HEK293 (cell line): Measurements from ENCODE around the gene COPZ1.

ENCODE experiments used
- CTCF ChIA-PET: fragments of 350-600 bp; formaldehyde crosslinking; extraction: SDS; loops from one replicate; lab custom pipeline; 2021; ENCODE audit warnings: antibody characterized with exemption; lab: Yijun Ruan, JAX
- POLR2A ChIA-PET: fragments of 300-600 bp; formaldehyde crosslinking; extraction: SDS; loops from one replicate; lab custom pipeline; 2020; ENCODE audit warnings: antibody characterized with exemption, inconsistent platforms; lab: Yijun Ruan, JAX
- H3K27ac ChIP-seq: fragments of 200-500 bp; sonication (Bioruptor generic); 2 replicates; pipeline ENCODE4 v1.5.1; 2014; ENCODE audit warnings: low read depth, low read length, control low read depth, inconsistent platforms; ENCODE audit errors: extremely low read depth
- H3K36me3 ChIP-seq, 2 experiments: fragments of 200-500 bp in 1 of 2; sonication (Bioruptor generic) in 1 of 2; 1 replicate in 1 of 2; 2 replicates in 1 of 2; pipeline ENCODE4 v1.5.1; 2014 to 2017; ENCODE audit warnings: inconsistent platforms in 2 of 2, low read length in 2 of 2; ENCODE audit not compliant: control insufficient read depth in 2 of 2, insufficient read depth in 1 of 2
- H3K4me1 ChIP-seq: fragments of 200-500 bp; sonication (Bioruptor generic); 2 replicates; pipeline ENCODE4 v1.5.1; 2014; ENCODE audit warnings: mild to moderate bottlenecking, low read length, inconsistent platforms; ENCODE audit not compliant: control insufficient read depth, insufficient read depth
- H3K4me3 ChIP-seq: 2 replicates; pipeline ENCODE4 v1.5.1; 2011; ENCODE audit warnings: low read depth, mild to moderate bottlenecking, control low read depth, low read length, moderate library complexity
- H3K9me3 ChIP-seq: fragments of 200-500 bp; sonication (Bioruptor generic); 2 replicates; pipeline ENCODE4 v1.5.1; 2014; ENCODE audit warnings: low read depth, low read length, inconsistent platforms; ENCODE audit not compliant: control insufficient read depth, insufficient read depth
- AEBP2 ChIP-seq: fragments of 450-650 bp; formaldehyde crosslinking; IDR thresholded peaks from 2 replicates; pipeline ENCODE4 v1.5.1; 2016; ENCODE audit warnings: missing biosample characterization, missing genetic modification characterization, borderline replicate concordance
- KLF1 ChIP-seq: fragments of 450-650 bp; formaldehyde crosslinking; IDR thresholded peaks from 2 replicates; pipeline ENCODE4 v1.5.1; 2016; ENCODE audit warnings: missing biosample characterization, missing genetic modification characterization
- KLF8 ChIP-seq: fragments of 450-650 bp; formaldehyde crosslinking; IDR thresholded peaks from 2 replicates; pipeline ENCODE4 v1.5.1; 2016; ENCODE audit warnings: missing biosample characterization, missing genetic modification characterization
- PRDM10 ChIP-seq: fragments of 450-650 bp; formaldehyde crosslinking; IDR thresholded peaks from 2 replicates; pipeline ENCODE4 v1.5.1; 2016; ENCODE audit warnings: missing biosample characterization, missing genetic modification characterization
- SCRT1 ChIP-seq: fragments of 450-650 bp; formaldehyde crosslinking; IDR thresholded peaks from 2 replicates; pipeline ENCODE4 v1.5.1; 2016; ENCODE audit warnings: missing biosample characterization, missing genetic modification characterization, borderline replicate concordance
- SCRT2 ChIP-seq: fragments of 450-650 bp; formaldehyde crosslinking; IDR thresholded peaks from 2 replicates; pipeline ENCODE4 v1.5.1; 2016; ENCODE audit warnings: missing biosample characterization, missing genetic modification characterization
- SETDB1 ChIP-seq: IDR thresholded peaks from one replicate; pipeline ENCODE4 v1.6.1; 2017; ENCODE audit warnings: mild to moderate bottlenecking, low read length, moderate library complexity, mixed read lengths; ENCODE audit not compliant: insufficient read length
- ZBTB48 ChIP-seq: fragments of 450-650 bp; formaldehyde crosslinking; IDR thresholded peaks from 2 replicates; pipeline ENCODE4 v1.5.1; 2016; ENCODE audit warnings: missing biosample characterization, missing genetic modification characterization
- ZBTB8A ChIP-seq: fragments of 450-650 bp; formaldehyde crosslinking; IDR thresholded peaks from 2 replicates; pipeline ENCODE4 v1.5.1; 2016; ENCODE audit warnings: missing biosample characterization, missing genetic modification characterization
- ZNF112 ChIP-seq: fragments of 450-650 bp; formaldehyde crosslinking; IDR thresholded peaks from 2 replicates; pipeline ENCODE4 v1.5.0; 2017; ENCODE audit warnings: missing biosample characterization, missing genetic modification characterization
- ZNF121 ChIP-seq: fragments of 450-650 bp; formaldehyde crosslinking; IDR thresholded peaks from 2 replicates; pipeline ENCODE4 v1.5.1; 2016; ENCODE audit warnings: missing biosample characterization, missing genetic modification characterization
- ZNF155 ChIP-seq: fragments of 450-650 bp; formaldehyde crosslinking; IDR thresholded peaks from 2 replicates; pipeline ENCODE4 v1.5.1; 2016; ENCODE audit warnings: missing biosample characterization, missing genetic modification characterization
- ZNF169 ChIP-seq: fragments of 450-650 bp; formaldehyde crosslinking; IDR thresholded peaks from 2 replicates; pipeline ENCODE4 v1.5.1; 2016; ENCODE audit warnings: missing biosample characterization, missing genetic modification characterization
- ZNF23 ChIP-seq: fragments of 450-650 bp; formaldehyde crosslinking; IDR thresholded peaks from 2 replicates; pipeline ENCODE4 v1.5.1; 2016; ENCODE audit warnings: missing biosample characterization, missing genetic modification characterization, borderline replicate concordance
- ZNF274 ChIP-seq, 2 experiments: fragments of 200-500 bp in 1 of 2; fragments of 450-650 bp in 1 of 2; sonication (Bioruptor generic) in 1 of 2; formaldehyde crosslinking in 1 of 2; IDR thresholded peaks; 2 replicates each; pipeline versions ENCODE4 v1.5.1 to v1.6.1; 2014 to 2016; ENCODE audit warnings: borderline replicate concordance in 1 of 2, inconsistent platforms in 1 of 2, low read length in 1 of 2, missing biosample characterization in 1 of 2, missing genetic modification characterization in 1 of 2
- ZNF280D ChIP-seq: fragments of 450-650 bp; formaldehyde crosslinking; IDR thresholded peaks from 2 replicates; pipeline ENCODE4 v1.5.1; 2016; ENCODE audit warnings: missing biosample characterization, missing genetic modification characterization
- ZNF521 ChIP-seq: fragments of 450-650 bp; formaldehyde crosslinking; IDR thresholded peaks from 2 replicates; pipeline ENCODE4 v1.5.1; 2017; ENCODE audit warnings: missing biosample characterization, mild to moderate bottlenecking, missing genetic modification characterization
- ZNF529 ChIP-seq: fragments of 450-650 bp; formaldehyde crosslinking; IDR thresholded peaks from 2 replicates; pipeline ENCODE4 v1.5.1; 2017; ENCODE audit warnings: missing genetic modification characterization, missing biosample characterization; ENCODE audit not compliant: insufficient replicate concordance
- ZNF558 ChIP-seq: fragments of 450-650 bp; formaldehyde crosslinking; IDR thresholded peaks from 2 replicates; pipeline ENCODE4 v1.5.1; 2016; ENCODE audit warnings: missing biosample characterization, missing genetic modification characterization
- ZNF624 ChIP-seq: fragments of 450-650 bp; formaldehyde crosslinking; IDR thresholded peaks from 2 replicates; pipeline ENCODE4 v1.5.1; 2017; ENCODE audit warnings: missing biosample characterization, missing genetic modification characterization
- ZNF830 ChIP-seq: fragments of 450-650 bp; IDR thresholded peaks from 2 replicates; pipeline ENCODE4 v1.5.0; 2018; ENCODE audit warnings: missing biosample characterization, missing genetic modification characterization, low read depth, mild to moderate bottlenecking, moderate library complexity
- TF ChIP-seq, protein P1 (sequence below): fragments of 450-650 bp; formaldehyde crosslinking; IDR thresholded peaks from 2 replicates; pipeline ENCODE4 v1.5.1; 2016; ENCODE audit warnings: missing biosample characterization, missing genetic modification characterization
- TF ChIP-seq, protein P2 (sequence below): fragments of 450-650 bp; formaldehyde crosslinking; IDR thresholded peaks from 2 replicates; pipeline ENCODE4 v1.5.1; 2016; ENCODE audit warnings: missing biosample characterization, missing genetic modification characterization
- TF ChIP-seq, protein P3 (sequence below): fragments of 450-650 bp; formaldehyde crosslinking; IDR thresholded peaks from 2 replicates; pipeline ENCODE4 v1.5.1; 2016; ENCODE audit warnings: missing biosample characterization, missing genetic modification characterization

COPZ1 gene

GRCh38 chr12:54358945-54359761 lies 34.2 kb downstream of the COPZ1 start:
- peak overlapping the region; percentile 80 for H3K27ac ChIP-seq
- ChIA-PET CTCF (interaction anchor here (0.6 to 8.8 kb wide), 21 partner anchors 9 to 1916 kb away, joined by 3 to 137 read pairs (median 6); partner anchors contain the start of genes COPZ1 and NFE2), POLR2A (interaction anchor here (0.6 to 4.1 kb wide), 26 partner anchors 8 to 342 kb away, joined by 3 to 32 read pairs (median 4); partner anchors contain the start of genes CBX5, COPZ1, HNRNPA1 and NFE2)
- TF ChIP-seq, protein P1, sequence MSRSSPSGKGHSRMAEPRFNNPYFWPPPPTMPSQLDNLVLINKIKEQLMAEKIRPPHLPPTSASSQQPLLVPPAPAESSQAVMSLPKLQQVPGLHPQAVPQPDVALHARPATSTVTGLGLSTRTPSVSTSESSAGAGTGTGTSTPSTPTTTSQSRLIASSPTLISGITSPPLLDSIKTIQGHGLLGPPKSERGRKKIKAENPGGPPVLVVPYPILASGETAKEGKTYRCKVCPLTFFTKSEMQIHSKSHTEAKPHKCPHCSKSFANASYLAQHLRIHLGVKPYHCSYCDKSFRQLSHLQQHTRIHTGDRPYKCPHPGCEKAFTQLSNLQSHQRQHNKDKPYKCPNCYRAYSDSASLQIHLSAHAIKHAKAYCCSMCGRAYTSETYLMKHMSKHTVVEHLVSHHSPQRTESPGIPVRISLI (tag by site-specific recombination): peak; percentile 84; the same call in 1 of the 2 replicates
- TF ChIP-seq KLF1 (tag by site-specific recombination) (peak; percentile 80), ZNF521 (tag by site-specific recombination) (no peak), SCRT1 (tag by site-specific recombination) (peak; percentile 79), ZNF23 (tag by site-specific recombination) (no peak), ZBTB8A (tag by site-specific recombination) (peak; percentile 76), ZNF529 (tag by site-specific recombination) (no peak), ZNF558 (tag by site-specific recombination) (peak; percentile 73), ZNF624 (tag by site-specific recombination) (no peak), KLF8 (peak; percentile 100), SETDB1 (no peak), PRDM10 (peak; percentile 83), ZNF280D (peak; percentile 69; the same call in 1 of the 2 replicates), ZNF274 (IDR thresholded peaks at IDR 0.05; ENCODE audit: low read length) (no peak), ZNF274 (tag by site-specific recombination; IDR thresholded peaks at IDR 0.05; ENCODE audit: borderline replicate concordance) (no peak), ZNF169 (tag by site-specific recombination) (no peak; the same call in 1 of the 2 replicates), ZNF155 (tag by site-specific recombination) (no peak), ZNF830 (tag by site-specific recombination) (no peak), ZBTB48 (peak; percentile 78), ZNF121 (no peak; the same call in 1 of the 2 replicates), ZNF112 (tag by site-specific recombination) (no peak), SCRT2 (peak; percentile 95), AEBP2 (no peak)
- TF ChIP-seq, protein P2, sequence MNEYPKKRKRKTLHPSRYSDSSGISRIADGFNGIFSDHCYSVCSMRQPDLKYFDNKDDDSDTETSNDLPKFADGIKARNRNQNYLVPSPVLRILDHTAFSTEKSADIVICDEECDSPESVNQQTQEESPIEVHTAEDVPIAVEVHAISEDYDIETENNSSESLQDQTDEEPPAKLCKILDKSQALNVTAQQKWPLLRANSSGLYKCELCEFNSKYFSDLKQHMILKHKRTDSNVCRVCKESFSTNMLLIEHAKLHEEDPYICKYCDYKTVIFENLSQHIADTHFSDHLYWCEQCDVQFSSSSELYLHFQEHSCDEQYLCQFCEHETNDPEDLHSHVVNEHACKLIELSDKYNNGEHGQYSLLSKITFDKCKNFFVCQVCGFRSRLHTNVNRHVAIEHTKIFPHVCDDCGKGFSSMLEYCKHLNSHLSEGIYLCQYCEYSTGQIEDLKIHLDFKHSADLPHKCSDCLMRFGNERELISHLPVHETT (tag by site-specific recombination): peak; percentile 99
- TF ChIP-seq, protein P3, sequence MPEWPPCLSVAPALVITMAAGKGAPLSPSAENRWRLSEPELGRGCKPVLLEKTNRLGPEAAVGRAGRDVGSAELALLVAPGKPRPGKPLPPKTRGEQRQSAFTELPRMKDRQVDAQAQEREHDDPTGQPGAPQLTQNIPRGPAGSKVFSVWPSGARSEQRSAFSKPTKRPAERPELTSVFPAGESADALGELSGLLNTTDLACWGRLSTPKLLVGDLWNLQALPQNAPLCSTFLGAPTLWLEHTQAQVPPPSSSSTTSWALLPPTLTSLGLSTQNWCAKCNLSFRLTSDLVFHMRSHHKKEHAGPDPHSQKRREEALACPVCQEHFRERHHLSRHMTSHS: peak; percentile 94

More at GRCh38 chr12:54358945-54359761, 34.2 kb downstream of the COPZ1 start:
- H3K9me3 ChIP-seq: no peaks in the 10 kb centered on the region
- H3K36me3 ChIP-seq: no peaks in the 10 kb centered on the region
- H3K4me3 ChIP-seq: peak overlapping the region; percentile 62
- H3K4me1 ChIP-seq: peaks cover 12% of the 10 kb centered on the region
